NCI-H128 (cell line): Measurements from ENCODE around the gene POLR2C.

ENCODE experiments used
- DNase-seq: peaks from one replicate; lab custom pipeline; 2025; ENCODE audit not compliant: unreplicated experiment; lab: John Stamatoyannopoulos, UW

POLR2C gene

GRCh38 chr16:57500578-57501111 is 38.2 kb downstream of the POLR2C start:
- no peak for DNase-seq

- DNase-seq = no peak
Measured at GRCh38 chr16:57501492-57501891, 39.0 kb downstream of the POLR2C start.

- no peak for DNase-seq
Measured at GRCh38 chr16:57502048-57502775, 39.7 kb downstream of the POLR2C start.

GRCh38 chr16:57503366-57503765 is 40.9 kb downstream of the POLR2C start:
- DNase-seq = peak; percentile 21

- no peak for DNase-seq
Measured at GRCh38 chr16:57504001-57504400, 41.5 kb downstream of the POLR2C start.

GRCh38 chr16:57504491-57504890 is 42.0 kb downstream of the POLR2C start:
- no peak for DNase-seq

- no peak for DNase-seq
Measured at GRCh38 chr16:57505169-57505568, 42.7 kb downstream of the POLR2C start.

- DNase-seq = peak; percentile 2
Measured at GRCh38 chr16:57507136-57508034, 44.9 kb downstream of the POLR2C start.

- no peak for DNase-seq
Measured at GRCh38 chr16:57508035-57508425, 45.6 kb downstream of the POLR2C start.

GRCh38 chr16:57509231-57509923 is 46.9 kb downstream of the POLR2C start:
- no peak for DNase-seq

- no peak for DNase-seq
Measured at GRCh38 chr16:57510016-57510871, 47.8 kb downstream of the POLR2C start.

- DNase-seq = no peak
Measured at GRCh38 chr16:57512296-57513001, 50.0 kb downstream of the POLR2C start.

GRCh38 chr16:57513371-57514102 is 51.1 kb downstream of the POLR2C start:
- DNase-seq = no peak

- DNase-seq = no peak
Measured at GRCh38 chr16:57514371-57514770, 51.9 kb downstream of the POLR2C start.

- DNase-seq = no peak
Measured at GRCh38 chr16:57514791-57515600, 52.5 kb downstream of the POLR2C start.

- no peak for DNase-seq
Measured at GRCh38 chr16:57516176-57516725, 53.8 kb downstream of the POLR2C start.

GRCh38 chr16:57516773-57517172 is 54.3 kb downstream of the POLR2C start:
- no peak for DNase-seq
